Measurements from ENCODE around the gene TRAF3. TPM values are rescaled to one million over a fixed set of nuclear protein-coding genes. Genes with fewer than 3 reads are reported as not detected.

The TRAF3 gene
- total and polyA plus RNA-seq, 2 experiments from 2014 or later, result 6.3 to 19.7 TPM

DNA sequence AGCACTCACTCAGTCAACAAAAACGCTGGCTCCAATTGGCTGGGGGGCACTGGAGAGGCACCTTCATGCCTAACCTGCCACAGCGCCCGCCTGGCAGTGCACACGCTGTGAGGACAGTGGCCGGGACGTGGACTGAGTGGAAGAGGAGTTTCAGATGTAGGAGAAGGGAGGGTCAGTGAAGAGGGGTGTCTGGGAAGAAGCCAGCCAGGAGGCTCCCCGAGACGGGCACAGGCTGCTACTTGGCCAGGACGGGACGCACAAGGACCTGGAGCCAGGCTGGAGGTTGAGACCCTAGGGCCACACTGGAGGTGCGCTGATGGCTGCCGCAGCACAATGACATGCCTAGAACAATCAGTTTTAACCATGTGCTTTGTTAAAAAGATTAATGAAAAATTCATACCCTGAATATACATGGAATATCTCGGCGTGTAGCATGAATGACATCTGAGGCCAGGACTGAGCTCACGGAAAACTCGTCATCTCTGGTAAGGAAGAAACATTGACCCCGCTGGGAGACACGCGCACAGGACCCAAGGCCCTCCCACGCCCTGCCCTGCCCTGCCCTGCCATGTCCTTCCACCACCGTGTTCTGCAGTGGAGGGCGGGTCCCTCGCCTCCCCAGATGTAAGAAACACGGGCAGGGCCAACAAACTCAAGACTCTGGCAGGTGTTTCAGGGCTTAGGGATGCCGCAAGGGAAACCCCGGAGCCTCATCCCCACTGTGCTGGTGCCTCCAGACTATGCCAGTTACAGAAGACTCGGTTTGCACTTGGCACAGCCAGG is 170.3 kb downstream of the TRAF3 start:
- Histone ChIP-seq H3K4me3 (no peak overlapping the region), H3K27me3 (no peaks in the 10 kb centered on the region), H3K9me3 (ENCODE audit: low read depth) (no peaks in the 10 kb centered on the region), H3K27ac (no peak overlapping the region), H3K4me1 (ENCODE audit: low read depth) (peaks cover 9% of the 10 kb centered on the region), H3K36me3 (peaks cover 41% of the 10 kb centered on the region)
- no peak for DNase-seq (ENCODE audit: low read depth in 1 of 2, low spot score in 1 of 2)
- TF ChIP-seq CTCF (IDR thresholded peaks at IDR 0.05; ENCODE audit: low read depth, low read length), result no peak

GRCh38 chr14:102948698-102949061 is 171.4 kb downstream of the TRAF3 start:
- DNase-seq (ENCODE audit: low read depth in 1 of 2, low spot score in 1 of 2), result no peak
- no peak overlapping the region for H3K27ac ChIP-seq

GRCh38 chr14:102949062-102949800 is 172.0 kb downstream of the TRAF3 start:
- H3K9me3 ChIP-seq (ENCODE audit: low read depth), result no peaks in the 10 kb centered on the region
- TF ChIP-seq CTCF (IDR thresholded peaks at IDR 0.05; ENCODE audit: low read depth, low read length), result no peak
- no peaks in the 10 kb centered on the region for H3K27me3 ChIP-seq
- peaks cover 40% of the 10 kb centered on the region for H3K36me3 ChIP-seq
- H3K27ac ChIP-seq, result no peak overlapping the region
- H3K4me3 ChIP-seq, result no peak overlapping the region
- peaks cover 12% of the 10 kb centered on the region for H3K4me1 ChIP-seq (ENCODE audit: low read depth)
- no peak for DNase-seq (ENCODE audit: low read depth in 1 of 2, low spot score in 1 of 2)

More at GRCh38 chr14:102948698-102949061, 171.4 kb downstream of the TRAF3 start:
- H3K9me3 ChIP-seq (ENCODE audit: low read depth), result no peaks in the 10 kb centered on the region
- H3K4me3 ChIP-seq, result no peak overlapping the region
- no peaks in the 10 kb centered on the region for H3K27me3 ChIP-seq
- H3K36me3 ChIP-seq, result peaks cover 41% of the 10 kb centered on the region
- TF ChIP-seq CTCF (IDR thresholded peaks at IDR 0.05; ENCODE audit: low read depth, low read length), result no peak
- peaks cover 12% of the 10 kb centered on the region for H3K4me1 ChIP-seq (ENCODE audit: low read depth)

DNA sequence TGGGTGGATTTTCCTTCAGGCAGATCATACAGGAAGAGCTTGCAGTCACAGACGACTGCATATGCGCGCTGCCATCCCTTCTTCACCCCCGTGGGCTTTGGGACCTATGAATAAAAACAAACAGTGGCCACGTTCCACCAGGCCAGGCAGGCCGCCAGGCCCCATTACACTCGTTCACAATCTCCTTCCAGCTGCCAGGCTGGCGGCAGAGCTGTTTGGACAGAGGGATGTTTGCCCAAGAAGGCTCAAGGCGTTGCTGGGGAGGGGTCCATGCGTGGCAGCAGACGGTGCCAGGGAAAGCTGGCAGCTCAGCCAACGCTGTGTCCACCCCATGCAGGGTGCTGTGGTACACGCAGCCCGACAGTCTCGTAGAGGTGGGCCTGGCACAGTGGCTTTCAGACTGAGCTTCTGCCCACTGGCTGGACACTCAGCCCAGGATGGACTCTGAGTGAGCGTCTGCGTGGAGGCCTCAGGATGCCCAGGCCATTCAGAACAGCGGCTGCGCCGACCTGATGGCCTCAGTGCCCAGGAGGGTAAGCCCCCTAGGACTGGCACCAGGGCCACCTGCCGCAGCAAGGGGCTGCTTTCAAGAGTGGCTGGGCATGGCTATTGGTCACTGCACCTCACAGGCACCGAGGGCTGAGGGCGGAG is 172.7 kb downstream of the TRAF3 start:
- Histone ChIP-seq H3K27me3 (no peaks in the 10 kb centered on the region), H3K36me3 (peaks cover 41% of the 10 kb centered on the region), H3K27ac (no peak overlapping the region), H3K9me3 (ENCODE audit: low read depth) (no peaks in the 10 kb centered on the region), H3K4me3 (no peak overlapping the region), H3K4me1 (ENCODE audit: low read depth) (peaks cover 12% of the 10 kb centered on the region)
- no peak for DNase-seq (ENCODE audit: low read depth in 1 of 2, low spot score in 1 of 2)
- no peak for TF ChIP-seq CTCF (IDR thresholded peaks at IDR 0.05; ENCODE audit: low read depth, low read length)

DNA sequence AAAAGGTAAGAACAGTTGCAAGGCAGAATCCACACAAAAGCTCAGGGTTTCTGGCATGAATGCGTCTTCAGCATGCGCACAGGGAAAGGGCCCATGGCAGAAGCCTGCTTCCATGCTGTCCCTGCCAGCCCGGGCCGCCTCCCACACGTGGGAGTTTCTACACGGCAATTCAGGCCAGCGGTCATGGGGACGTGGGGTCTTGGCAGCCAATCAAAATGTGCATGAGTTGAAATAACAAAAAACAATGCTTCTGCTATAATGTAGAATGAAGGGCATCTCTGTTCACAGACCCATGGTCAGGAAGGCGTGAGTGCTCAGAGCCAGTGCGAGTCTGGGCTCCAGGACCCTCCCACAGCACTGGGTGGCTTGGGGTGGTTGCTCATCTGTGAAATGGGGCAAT is 173.8 kb downstream of the TRAF3 start:
- H3K9me3 ChIP-seq (ENCODE audit: low read depth), result no peaks in the 10 kb centered on the region
- no peaks in the 10 kb centered on the region for H3K27me3 ChIP-seq
- peak in 1 of 2 donors; percentile 59 for DNase-seq (ENCODE audit: low read depth in 1 of 2, low spot score in 1 of 2)
- no peak overlapping the region for H3K27ac ChIP-seq
- no peak overlapping the region for H3K4me3 ChIP-seq
- H3K4me1 ChIP-seq (ENCODE audit: low read depth), result peaks cover 16% of the 10 kb centered on the region
- TF ChIP-seq CTCF (IDR thresholded peaks at IDR 0.05; ENCODE audit: low read depth, low read length), result no peak
- H3K36me3 ChIP-seq, result peaks cover 38% of the 10 kb centered on the region

Measured in cardiac muscle cell (in vitro differentiated cells and primary cell).